Keratinocyte (primary cell): Measurements from ENCODE around the gene CFHR3.

Experiments
- EZH2 ChIP-seq: IDR thresholded peaks from one replicate; pipeline ENCODE4 v1.6.1; 2012; ENCODE audit warnings: inconsistent platforms, mild to moderate bottlenecking, low read length, moderate library complexity
- TF ChIP-seq, protein P1 (sequence below), 3 experiments: IDR thresholded peaks in 1 of 3; conservative IDR thresholded peaks in 1 of 3; optimal IDR thresholded peaks in 1 of 3; 2 replicates in 2 of 3; 3 replicates in 1 of 3; pipeline versions ENCODE3 to v1.5.1; 2011; ENCODE audit warnings: low read length in 3 of 3, mild to moderate bottlenecking in 3 of 3, moderate library complexity in 2 of 3, control low read depth in 1 of 3, inconsistent platforms in 1 of 3; ENCODE audit not compliant: insufficient read depth in 2 of 3; ENCODE audit errors: extremely low read depth in 1 of 3

DNA sequence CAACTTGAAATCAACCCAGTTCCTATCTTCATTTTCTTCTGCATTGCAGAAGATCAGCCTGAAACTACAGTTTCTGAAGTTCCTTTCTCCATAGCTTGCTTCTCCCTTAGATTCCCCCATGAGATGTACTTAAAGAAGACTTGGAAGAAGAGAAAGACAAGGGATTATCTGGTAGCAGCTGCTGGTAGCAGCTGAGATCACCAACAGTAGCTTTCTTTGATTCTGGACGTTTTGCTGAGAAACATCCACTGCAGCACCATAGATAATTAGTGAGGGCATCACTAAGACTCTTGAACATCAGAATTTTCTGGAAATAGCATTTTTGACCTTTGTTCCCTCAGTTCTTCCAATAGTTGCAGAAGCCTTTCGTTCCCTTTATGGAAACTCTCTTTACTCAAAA lies 465 bp upstream of the CFHR3 start:
- TF ChIP-seq, protein P1, sequence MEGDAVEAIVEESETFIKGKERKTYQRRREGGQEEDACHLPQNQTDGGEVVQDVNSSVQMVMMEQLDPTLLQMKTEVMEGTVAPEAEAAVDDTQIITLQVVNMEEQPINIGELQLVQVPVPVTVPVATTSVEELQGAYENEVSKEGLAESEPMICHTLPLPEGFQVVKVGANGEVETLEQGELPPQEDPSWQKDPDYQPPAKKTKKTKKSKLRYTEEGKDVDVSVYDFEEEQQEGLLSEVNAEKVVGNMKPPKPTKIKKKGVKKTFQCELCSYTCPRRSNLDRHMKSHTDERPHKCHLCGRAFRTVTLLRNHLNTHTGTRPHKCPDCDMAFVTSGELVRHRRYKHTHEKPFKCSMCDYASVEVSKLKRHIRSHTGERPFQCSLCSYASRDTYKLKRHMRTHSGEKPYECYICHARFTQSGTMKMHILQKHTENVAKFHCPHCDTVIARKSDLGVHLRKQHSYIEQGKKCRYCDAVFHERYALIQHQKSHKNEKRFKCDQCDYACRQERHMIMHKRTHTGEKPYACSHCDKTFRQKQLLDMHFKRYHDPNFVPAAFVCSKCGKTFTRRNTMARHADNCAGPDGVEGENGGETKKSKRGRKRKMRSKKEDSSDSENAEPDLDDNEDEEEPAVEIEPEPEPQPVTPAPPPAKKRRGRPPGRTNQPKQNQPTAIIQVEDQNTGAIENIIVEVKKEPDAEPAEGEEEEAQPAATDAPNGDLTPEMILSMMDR (optimal IDR thresholded peaks at IDR 0.05 in 1 of 3, IDR thresholded peaks at IDR 0.05 in 1 of 3, conservative IDR thresholded peaks at IDR 0.05 in 1 of 3; ENCODE audit: extremely low read depth in 1 of 3, insufficient read depth in 2 of 3, low read length in 3 of 3), result no peak
- TF ChIP-seq EZH2, result no peak
